ENCODE results near the gene CD300H.

DNA sequence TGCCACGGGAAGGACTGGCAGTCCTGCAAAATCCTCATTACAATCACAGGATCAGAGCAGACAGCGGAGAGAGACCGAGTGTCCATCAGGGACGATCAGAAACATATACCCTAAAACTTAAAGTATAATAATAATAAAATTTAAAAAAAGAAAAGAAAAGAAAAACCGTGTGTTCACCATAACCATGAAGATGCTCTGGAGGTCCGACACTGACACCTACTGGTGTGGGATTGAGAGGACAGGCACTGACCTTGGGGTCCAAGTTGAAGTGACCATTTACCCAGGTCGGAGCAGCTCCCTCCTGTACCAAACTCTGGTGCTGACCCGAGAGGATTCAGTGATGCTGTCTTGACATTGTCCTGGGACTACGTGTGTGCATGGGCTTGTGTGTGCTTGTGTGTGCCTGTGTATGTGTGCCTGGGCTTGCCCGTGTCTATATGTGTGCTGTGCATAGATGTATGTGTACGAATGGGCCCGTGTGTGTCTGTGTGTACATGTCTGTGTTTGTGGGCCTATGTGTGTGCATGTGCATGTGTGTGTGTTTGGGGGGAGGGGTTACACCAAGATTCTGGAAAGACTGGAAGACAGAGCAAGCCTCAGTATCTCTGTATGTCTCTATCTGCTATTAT, 34.7 kb upstream of the CD300H start:
- TF ChIP-seq POLR2A (IDR thresholded peaks at IDR 0.05; ENCODE audit: low read depth, low read length) (no peak), POLR2AphosphoS5 (IDR thresholded peaks at IDR 0.05; ENCODE audit: low read depth, low read length) (no peak), TAF1 (IDR thresholded peaks at IDR 0.05; ENCODE audit: borderline replicate concordance, low read depth, low read length) (no peak)

Measured in GM12892 (cell line).